Measurements from ENCODE around the gene FADS2.

FADS2 gene

DNA sequence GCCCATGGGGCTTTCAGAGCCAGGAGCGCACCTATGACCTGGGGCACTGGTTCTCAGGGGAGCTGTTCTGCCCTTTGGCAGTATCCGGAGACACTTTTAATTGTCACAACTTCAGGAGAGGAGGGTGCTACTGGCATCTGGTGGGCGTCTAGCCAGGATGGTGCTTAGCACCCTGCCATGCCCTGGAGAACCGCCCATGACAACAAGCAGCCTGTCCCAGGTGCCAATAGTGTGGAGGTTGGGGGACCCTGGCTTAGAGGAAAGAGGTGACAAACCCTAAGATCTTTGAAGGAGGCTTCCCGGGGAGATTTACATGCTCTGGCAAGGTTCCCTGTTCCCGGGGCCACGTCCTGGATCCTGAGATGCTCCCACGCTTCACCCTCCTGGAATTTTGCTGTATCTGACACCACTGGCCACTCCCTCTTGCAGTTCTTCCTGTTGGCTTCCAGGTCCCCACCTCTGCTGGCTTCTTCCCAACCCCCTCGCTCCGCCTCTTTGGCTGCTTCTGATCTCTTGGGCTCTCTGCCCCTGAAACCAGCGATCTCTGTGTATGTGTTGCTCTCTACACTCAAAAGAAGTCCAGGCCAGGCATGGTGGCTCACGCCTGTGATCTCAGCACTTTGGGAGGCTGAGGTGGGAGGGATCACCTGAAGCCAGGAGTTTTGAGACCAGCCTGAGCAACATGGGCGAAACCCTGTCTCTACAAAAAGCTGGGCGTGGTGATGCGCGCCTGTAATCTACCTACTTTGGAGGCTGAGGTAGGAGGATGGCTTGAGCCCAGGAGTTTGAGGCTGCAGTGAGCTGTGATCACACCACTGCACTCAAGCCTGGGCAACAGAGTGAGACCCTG lies 32.2 kb downstream of the FADS2 start:
- in situ Hi-C loops (cut with HindIII; ENCODE audit: low pct_ligation_motif_present, low pct_unique_long_range_greater_than_20kb, low sequenced_read_pairs) = no loop called here
- no peak for DNase-seq

DNA sequence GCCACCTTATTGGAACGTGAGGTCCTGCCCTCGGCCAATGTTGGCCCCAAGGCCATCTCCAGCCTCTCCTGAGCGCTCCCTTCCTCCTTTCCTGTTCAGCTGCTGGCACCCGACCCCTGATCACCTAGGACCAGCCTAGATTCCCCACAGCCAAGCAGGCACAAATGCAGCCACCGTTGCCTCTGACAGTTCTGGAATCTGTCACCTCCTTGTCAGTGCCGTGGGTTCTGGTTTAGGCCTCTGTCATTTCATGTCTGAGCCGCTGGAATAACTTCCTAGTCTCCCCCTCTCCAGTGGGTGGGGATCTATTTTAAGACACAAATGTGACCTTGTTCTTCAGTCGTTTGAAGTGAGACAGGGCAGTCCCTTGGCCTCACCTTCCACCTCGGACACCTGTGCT lies 33.5 kb downstream of the FADS2 start:
- in situ Hi-C loops (cut with HindIII; ENCODE audit: low pct_ligation_motif_present, low pct_unique_long_range_greater_than_20kb, low sequenced_read_pairs) = no loop called here
- DNase-seq = no peak

DNA sequence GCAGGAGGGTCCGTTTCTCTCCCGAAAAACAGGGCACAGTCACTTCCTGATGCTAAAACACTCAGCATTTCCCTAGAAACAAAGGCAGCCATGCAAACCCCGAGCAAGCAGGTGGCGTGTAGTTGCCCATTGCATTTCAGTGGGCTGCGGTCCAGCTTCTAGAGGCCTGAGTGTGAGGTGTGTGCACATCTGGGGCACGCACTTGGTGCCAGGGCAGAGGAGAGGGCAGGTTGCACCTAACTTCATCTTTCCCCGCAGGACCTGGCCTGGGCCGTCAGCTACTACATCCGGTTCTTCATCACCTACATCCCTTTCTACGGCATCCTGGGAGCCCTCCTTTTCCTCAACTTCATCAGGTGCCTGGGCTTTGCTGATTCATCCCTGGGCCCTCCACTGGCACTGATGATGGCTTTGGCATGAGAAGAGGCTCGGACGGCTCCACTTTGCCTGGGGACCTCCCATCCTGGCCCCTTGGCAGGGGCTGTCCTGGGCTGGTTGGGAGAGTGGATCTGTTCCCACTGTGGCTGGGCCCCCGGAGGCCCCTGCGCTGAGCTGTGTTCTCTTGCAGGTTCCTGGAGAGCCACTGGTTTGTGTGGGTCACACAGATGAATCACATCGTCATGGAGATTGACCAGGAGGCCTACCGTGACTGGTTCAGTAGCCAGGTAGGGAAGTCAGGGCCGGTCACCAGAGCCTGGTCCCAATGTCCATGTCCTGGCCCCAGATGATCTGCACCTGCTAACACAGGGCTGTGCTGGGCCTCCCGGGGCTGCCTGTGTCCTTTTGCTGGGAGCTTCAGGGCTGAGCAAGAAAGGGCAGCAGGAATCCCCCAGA lies 34.8 kb downstream of the FADS2 start:
- in situ Hi-C loops (cut with HindIII; ENCODE audit: low pct_ligation_motif_present, low pct_unique_long_range_greater_than_20kb, low sequenced_read_pairs) = no loop called here
- no peak for DNase-seq

DNA sequence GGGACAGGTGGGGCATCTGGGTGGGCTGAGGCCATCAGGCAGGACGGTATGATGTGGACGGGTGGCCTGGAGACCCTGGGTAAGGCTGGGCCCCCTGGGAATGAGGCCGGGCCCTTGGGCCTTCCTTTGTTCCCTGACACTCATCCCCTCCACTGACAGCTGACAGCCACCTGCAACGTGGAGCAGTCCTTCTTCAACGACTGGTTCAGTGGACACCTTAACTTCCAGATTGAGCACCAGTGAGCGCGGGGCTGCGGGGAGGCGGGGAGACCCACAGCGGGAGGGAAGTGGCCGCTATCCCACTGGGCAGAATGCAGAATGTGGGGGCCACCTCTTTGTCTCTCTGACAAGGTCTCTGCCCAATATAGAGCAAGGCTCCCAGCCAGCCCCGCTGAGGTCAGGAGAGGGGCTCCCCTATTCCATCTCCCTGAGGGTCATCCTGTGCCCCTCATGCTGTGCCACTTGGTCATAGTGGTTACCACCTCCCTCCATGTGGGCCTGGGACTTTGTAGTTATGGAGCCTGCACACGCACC lies 35.5 kb downstream of the FADS2 start:
- in situ Hi-C loops (cut with HindIII; ENCODE audit: low pct_ligation_motif_present, low pct_unique_long_range_greater_than_20kb, low sequenced_read_pairs) = no loop called here
- DNase-seq = no peak

DNA sequence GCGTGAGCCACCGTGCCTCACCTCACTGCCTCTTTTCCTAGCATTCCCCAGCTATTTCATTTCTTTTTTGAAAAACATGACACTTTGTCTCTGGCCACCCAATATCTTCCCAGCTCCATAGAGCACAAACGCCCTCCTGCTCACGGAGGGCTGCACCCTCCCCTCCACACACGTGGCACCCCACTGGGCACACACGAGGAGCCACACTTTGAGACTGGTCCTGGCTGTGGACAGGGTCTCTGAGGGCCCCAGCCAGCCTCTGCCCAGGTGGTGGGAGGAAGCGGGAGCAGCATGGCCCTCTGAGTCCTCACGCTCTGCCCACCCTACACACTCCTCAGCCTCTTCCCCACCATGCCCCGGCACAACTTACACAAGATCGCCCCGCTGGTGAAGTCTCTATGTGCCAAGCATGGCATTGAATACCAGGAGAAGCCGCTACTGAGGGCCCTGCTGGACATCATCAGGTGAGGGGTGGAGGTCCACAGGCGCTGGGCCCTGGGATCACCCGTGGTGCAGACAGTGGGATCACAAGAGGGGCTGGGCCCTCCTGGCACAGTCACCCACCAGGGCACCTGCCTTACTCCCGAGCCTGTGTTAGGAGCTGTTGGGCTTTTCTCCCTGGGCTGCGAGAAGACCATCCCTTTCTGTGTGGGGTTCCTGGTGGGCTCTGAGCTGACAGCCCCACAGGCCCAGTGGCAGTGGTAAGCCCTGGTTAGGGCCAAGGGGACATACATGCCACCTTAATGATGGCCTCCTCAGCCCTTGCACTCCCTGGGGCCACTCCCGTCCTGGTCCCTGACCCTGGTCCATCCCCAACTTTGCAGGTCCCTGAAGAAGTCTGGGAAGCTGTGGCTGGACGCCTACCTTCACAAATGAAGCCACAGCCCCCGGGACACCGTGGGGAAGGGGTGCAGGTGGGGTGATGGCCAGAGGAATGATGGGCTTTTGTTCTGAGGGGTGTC lies 37.0 kb downstream of the FADS2 start:
- in situ Hi-C loops (cut with HindIII; ENCODE audit: low pct_ligation_motif_present, low pct_unique_long_range_greater_than_20kb, low sequenced_read_pairs) = no loop called here
- no peak for DNase-seq

DNA sequence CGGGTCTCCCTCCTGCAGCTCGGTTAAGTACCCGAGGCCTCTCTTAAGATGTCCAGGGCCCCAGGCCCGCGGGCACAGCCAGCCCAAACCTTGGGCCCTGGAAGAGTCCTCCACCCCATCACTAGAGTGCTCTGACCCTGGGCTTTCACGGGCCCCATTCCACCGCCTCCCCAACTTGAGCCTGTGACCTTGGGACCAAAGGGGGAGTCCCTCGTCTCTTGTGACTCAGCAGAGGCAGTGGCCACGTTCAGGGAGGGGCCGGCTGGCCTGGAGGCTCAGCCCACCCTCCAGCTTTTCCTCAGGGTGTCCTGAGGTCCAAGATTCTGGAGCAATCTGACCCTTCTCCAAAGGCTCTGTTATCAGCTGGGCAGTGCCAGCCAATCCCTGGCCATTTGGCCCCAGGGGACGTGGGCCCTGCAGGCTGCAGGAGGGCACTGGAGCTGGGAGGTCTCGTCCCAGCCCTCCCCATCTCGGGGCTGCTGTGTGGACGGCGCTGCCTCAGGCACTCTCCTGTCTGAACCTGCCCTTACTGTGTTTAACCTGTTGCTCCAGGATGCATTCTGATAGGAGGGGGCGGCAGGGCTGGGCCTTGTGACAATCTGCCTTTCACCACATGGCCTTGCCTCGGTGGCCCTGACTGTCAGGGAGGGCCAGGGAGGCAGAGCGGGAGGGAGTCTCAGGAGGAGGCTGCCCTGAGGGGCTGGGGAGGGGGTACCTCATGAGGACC lies 38.3 kb downstream of the FADS2 start:
- DNase-seq = no peak
- in situ Hi-C loops (cut with HindIII; ENCODE audit: low pct_ligation_motif_present, low pct_unique_long_range_greater_than_20kb, low sequenced_read_pairs) = no loop called here

DNA sequence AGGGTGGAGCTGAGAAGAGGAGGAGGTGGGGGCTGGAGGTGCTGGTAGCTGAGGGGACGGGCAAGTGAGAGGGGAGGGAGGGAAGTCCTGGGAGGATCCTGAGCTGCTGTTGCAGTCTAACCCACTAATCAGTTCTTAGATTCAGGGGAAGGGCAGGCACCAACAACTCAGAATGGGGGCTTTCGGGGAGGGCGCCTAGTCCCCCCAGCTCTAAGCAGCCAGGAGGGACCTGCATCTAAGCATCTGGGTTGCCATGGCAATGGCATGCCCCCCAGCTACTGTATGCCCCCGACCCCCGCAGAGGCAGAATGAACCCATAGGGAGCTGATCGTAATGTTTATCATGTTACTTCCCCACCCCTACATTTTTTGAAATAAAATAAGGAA lies 38.9 kb downstream of the FADS2 start:
- in situ Hi-C loops (cut with HindIII; ENCODE audit: low pct_ligation_motif_present, low pct_unique_long_range_greater_than_20kb, low sequenced_read_pairs) = no loop called here
- no peak for DNase-seq

DNA sequence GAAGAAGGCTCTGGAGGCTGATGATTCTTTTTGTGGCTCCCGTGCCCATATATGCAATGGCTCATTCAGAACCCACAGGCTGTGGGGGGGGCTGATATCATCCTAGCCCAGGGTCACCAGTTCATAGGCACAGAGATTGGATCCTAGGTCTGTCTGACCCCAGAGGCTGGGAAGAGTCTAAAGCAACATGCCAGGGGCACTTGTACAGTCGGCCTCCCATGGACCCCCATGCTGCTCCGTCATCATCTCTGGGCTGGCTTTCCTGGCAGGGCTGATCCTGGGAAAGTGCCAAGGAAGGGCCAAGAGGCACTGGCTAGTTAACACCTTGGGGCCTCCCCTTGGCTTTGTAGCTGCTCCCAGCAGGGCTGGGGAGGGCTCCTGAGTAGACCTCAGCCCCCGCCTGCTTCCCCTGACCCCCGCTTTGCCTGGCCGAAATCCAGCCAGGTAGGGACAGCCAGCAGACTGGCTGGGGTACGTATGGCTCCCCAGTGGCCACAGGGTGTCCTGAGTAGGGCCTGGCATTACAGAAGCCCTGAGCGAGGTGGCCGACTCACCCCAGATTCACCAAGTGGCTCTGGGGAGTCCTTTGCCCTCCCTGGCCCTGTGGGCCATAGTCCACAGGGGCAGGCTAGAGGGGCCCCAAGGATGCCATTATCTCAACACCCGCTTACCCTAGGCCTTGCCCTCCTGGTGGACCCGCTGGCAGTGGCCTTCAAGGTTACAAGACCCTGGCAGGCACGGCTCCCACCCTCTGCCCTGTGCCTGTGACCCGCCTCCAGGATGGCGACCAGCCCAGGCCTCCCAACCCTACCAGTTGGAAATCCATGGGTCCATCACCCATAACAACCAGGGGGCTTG lies 40.7 kb downstream of the FADS2 start:
- in situ Hi-C loops (cut with HindIII; ENCODE audit: low pct_ligation_motif_present, low pct_unique_long_range_greater_than_20kb, low sequenced_read_pairs) = no loop called here
- no peak for DNase-seq

DNA sequence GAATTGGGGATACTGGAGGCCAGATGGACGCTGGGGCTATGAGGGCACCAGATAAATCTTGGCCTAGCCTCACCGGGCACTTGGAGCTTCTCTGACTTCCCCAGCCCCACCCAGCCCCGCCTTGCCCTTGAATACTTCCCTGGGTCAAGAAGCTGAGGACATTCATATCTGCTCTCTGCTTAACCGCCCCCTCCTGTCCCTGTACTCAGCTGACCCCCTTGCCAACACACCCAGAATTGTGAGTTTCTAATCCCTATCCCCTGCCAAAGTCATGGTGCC lies 41.3 kb downstream of the FADS2 start:
- in situ Hi-C loops (cut with HindIII; ENCODE audit: low pct_ligation_motif_present, low pct_unique_long_range_greater_than_20kb, low sequenced_read_pairs) = no loop called here
- DNase-seq = no peak

DNA sequence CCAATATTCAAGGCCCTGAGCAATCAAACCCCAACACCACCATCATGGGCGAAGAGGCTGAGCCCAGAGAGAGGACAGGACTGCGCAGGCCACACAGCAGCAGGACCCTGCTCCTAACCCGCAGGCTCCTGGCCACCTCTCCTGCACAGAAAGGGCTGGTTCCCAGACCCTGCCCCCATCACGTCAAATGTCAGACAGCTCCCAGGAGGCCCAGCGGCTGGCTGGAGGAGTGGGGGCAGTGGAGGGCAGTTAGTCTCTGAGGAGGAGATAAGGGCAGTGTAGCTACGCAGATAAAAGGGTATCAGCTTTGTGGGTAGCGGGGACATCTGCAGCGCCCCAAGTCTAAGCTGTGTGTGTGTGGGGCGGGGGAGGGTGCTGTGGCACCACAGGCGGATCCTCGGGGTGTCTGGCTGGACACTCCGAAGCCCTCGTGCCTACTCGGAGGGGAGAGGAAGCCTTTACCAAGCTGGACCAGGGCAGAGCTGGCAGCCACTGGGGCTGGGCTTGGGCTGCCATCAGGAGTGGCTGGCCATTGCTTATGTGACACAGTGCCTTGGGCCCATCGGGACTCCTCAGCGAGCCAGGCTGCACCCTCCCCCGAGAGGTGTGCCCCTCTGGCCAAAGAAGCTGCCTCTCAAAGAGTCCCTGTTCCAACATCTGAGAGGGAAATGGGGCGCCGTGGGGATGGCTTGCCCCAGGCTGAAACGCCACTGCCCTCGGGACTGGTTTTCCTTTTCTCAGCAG lies 41.8 kb downstream of the FADS2 start:
- in situ Hi-C loops (cut with HindIII; ENCODE audit: low pct_ligation_motif_present, low pct_unique_long_range_greater_than_20kb, low sequenced_read_pairs) = no loop called here
- DNase-seq = no peak

DNA sequence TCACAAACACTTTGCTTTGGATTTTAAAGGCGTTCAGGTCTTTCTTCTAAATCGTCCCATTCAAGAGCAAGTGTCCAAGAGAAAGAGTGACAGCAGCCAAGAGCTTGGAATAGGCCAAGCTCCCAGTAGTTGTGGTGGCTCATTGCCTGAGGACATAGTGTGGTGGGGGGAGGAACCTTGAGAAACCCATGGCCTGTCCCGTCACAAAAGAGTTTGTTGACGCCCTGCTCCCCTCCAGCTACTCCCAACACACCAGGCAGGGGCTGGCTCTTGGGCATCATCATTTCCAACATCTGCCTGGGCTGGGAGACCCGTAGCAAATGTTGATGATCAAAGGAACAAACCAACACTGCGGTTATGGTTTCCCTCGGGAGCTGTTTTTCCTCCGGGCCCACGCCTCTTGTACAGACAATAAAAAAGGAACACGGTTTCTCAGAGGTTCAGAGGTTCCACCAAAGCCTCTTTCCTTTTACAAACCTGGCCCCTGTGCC lies 42.5 kb downstream of the FADS2 start:
- in situ Hi-C loops (cut with HindIII; ENCODE audit: low pct_ligation_motif_present, low pct_unique_long_range_greater_than_20kb, low sequenced_read_pairs) = no loop called here

DNA sequence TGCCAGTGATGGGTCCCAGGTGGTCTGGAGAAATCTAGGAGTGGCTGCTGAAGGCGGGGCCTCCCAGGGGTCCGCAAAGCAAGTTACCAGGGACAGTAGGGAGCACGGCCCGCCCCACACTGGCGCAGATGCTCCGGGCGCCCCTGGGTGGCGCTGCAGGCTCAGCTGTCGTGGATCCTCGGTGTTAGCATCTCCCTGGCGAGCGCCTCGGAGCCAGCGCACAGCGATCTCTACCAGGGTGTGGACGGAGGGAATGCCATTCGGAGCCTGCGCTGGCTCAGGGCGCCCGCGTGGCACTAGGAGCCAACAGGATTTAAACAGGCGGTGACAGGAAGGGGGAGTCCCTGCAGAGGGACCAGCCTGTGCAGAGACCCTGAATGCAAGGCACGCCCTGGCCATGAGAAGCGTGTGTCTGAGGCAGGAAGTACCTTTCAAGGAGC lies 43.1 kb downstream of the FADS2 start:
- DNase-seq = no peak
- in situ Hi-C loops (cut with HindIII; ENCODE audit: low pct_ligation_motif_present, low pct_unique_long_range_greater_than_20kb, low sequenced_read_pairs) = no loop called here

More for the DNA sequence above, 42.5 kb downstream of the FADS2 start:
- DNase-seq = no peak

DNA sequence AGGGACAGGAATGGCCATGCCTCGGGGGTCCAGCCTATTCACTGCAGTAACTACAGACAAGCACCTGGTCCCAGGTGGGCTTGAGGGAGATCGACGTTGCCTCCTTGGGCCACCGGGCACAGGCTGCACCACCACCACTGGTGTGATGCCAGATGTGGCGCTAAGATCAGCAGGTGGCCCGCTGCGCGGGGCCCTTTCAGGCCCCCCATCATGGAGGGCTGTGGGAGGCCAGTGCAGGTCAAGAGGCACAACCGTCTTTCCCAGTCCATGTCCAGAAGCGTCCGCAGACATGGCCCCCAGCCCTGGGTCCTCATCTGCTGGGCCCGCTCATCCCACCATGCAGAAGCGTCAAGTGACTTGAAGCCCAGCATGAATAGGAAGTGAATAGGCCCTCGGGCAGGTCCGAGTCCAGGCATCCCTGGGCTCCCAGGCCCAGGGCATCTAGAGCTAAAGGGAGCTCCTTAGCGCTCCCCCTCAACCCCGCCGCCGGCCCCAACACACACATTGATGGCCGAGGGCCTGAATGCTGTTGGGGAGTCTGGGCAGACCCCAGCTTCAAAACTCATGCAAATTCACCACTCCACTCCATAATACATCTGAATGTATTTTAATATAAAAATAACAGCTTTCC lies 45.0 kb downstream of the FADS2 start:
- no peak for DNase-seq
- in situ Hi-C loops (cut with HindIII; ENCODE audit: low pct_ligation_motif_present, low pct_unique_long_range_greater_than_20kb, low sequenced_read_pairs) = no loop called here

DNA sequence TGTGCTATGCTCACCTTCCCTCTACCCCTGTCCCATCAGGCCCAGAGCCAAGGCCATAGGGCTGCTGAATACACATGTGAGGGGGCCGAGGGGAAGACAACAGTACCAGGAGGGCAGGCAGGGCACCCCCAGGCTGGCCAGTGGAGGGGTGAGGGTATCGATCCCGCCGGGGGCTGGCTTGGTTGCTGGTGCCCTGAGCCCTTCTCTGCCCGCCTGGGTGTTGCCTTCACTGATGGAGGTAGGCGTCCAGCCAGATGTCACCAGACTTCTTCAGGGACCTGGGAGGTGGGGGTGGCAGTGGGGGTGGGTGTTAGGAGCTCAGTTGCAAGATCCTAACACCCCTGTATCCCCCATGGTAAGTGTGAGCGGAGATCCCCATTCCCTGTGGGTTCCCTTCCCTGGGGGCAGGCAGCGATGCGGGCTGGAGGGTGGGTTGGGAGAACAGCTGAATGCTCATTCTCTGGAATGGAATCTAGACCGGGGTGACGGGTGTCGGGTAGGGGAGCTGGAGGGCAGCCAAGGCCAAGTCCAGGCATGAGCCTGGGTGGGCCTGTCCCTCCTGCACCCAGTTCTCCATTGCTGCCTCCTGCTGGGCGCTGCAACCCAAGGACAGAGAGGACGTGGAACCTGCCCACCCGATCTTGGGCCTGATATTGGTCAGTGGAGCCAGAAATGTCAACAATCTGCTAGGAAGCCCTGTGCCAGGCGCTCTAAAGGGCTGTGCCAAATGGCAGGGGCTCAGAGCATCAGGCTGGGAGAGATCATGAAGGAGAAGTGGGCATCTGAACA lies 45.7 kb downstream of the FADS2 start:
- no peak for DNase-seq
- in situ Hi-C loops (cut with HindIII; ENCODE audit: low pct_ligation_motif_present, low pct_unique_long_range_greater_than_20kb, low sequenced_read_pairs) = no loop called here

DNA sequence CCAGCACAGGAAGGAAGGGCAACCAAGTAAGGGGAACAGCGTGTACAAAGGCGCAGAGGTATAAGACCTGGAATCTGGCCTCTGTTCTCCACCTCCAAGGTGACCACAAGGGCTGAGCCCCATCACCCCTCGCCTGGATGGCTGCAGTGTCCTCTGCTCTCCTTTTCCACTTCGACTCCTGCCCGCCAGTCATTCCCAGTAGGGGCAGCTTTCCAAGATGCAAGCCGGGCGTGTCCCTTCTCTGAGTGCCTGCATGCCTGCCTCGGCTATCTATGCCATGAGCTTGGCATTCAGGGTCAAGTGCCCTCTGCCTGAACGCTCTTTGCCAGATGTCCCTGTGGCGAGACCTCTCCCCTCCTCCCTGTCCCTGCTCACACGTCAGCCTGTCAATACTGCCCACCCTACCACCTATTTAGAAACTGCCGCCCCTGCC lies 46.3 kb downstream of the FADS2 start:
- in situ Hi-C loops (cut with HindIII; ENCODE audit: low pct_ligation_motif_present, low pct_unique_long_range_greater_than_20kb, low sequenced_read_pairs) = no loop called here
- DNase-seq = peak; percentile 16

Measured in ACHN (cell line).